Endothelial cell (in vitro differentiated cells): ENCODE data around the gene ATP6AP1. TPM values are rescaled to one million over a fixed set of nuclear protein-coding genes. Genes with fewer than 3 reads are reported as not detected.

Experiments
- DNase-seq: peaks from one replicate; pipeline ENCODE4 v3.0.0; 2021; ENCODE audit warnings: low spot score
- H3K27ac Mint-ChIP-seq: one replicate; pipeline ENCODE4 v1.8.0; 2021; ENCODE audit warnings: mixed read lengths, inconsistent platforms; ENCODE audit not compliant: unreplicated experiment
- H3K27me3 Mint-ChIP-seq: one replicate; pipeline ENCODE4 v1.8.0; 2021; ENCODE audit warnings: mild to moderate bottlenecking, moderate library complexity, mixed read lengths, inconsistent platforms; ENCODE audit not compliant: unreplicated experiment
- H3K36me3 Mint-ChIP-seq: one replicate; pipeline ENCODE4 v1.8.0; 2021; ENCODE audit warnings: mild to moderate bottlenecking, low read depth, mixed read lengths, inconsistent platforms; ENCODE audit not compliant: unreplicated experiment
- H3K4me1 Mint-ChIP-seq: one replicate; pipeline ENCODE4 v1.8.0; 2021; ENCODE audit warnings: mild to moderate bottlenecking, mixed read lengths, inconsistent platforms; ENCODE audit not compliant: unreplicated experiment
- H3K4me3 Mint-ChIP-seq: one replicate; pipeline ENCODE4 v1.8.0; 2021; ENCODE audit warnings: mild to moderate bottlenecking, mixed read lengths, inconsistent platforms; ENCODE audit not compliant: unreplicated experiment
- H3K9me3 Mint-ChIP-seq: one replicate; pipeline ENCODE4 v1.8.0; 2021; ENCODE audit warnings: mixed read lengths, inconsistent platforms; ENCODE audit not compliant: unreplicated experiment
- total RNA-seq: library from RNA; stranded (reverse); fragmentation: NEBNext Ultra II Directional; extraction: Animal tissue kit (Norgen Biotek cat#: 25700); gene quantifications from one replicate; pipeline ENCODE4 v1.2.1, GENCODE V29; 2021; ENCODE audit not compliant: unreplicated experiment
- TF ChIP-seq, protein P1 (sequence below): fragments of 200-600 bp; sonication (generic); IDR thresholded peaks from one replicate; pipeline ENCODE4 v1.5.0; 2021; ENCODE audit warnings: antibody characterized with exemption; ENCODE audit not compliant: unreplicated experiment

Gene ATP6AP1
- total RNA-seq, 1 donor from 2014 or later, result 100 TPM

DNA sequence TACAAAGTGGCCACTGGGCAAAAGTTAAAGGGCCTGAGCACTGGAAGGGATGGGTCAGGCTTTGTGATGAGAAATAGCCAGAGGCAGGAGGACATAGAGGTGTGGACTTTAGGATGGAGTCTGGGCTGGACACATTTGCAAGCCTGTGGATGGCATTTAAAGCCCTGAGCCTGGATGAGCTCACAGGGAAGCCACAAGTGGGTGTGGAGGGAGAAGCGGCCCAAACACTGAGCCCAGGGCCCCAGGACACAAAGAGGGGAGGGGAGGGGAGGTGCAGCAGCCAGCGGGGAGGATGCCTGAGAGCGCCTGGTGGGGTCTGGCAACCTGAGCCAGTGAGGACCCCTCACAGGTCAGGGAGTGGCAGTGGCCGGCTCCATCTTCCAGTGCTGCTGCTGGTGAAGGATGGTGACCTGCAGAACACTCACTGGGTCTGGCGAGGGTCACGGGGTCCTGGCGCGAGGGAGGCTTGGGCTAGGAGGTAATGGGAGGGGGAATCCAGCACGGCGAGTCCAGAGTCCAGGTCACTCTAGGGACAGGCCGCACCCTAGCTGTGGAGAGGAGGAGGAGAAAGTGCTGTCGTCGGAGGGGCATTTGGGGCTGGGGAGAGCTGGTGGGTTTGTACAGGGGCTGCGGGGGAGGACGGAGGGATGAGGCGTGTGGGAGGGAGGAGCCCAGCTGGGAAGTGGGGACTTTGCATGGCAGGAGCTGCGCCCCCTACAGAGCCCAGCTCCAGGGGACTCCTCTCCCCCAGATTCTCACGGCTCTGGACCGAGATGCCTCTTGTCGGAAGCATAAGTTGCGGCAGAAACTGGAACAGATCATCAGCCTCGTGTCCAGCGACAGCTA lies 43.6 kb downstream of the ATP6AP1 start:
- DNase-seq, result no peak
- no peak overlapping the region for H3K27ac Mint-ChIP-seq
- TF ChIP-seq, protein P1, sequence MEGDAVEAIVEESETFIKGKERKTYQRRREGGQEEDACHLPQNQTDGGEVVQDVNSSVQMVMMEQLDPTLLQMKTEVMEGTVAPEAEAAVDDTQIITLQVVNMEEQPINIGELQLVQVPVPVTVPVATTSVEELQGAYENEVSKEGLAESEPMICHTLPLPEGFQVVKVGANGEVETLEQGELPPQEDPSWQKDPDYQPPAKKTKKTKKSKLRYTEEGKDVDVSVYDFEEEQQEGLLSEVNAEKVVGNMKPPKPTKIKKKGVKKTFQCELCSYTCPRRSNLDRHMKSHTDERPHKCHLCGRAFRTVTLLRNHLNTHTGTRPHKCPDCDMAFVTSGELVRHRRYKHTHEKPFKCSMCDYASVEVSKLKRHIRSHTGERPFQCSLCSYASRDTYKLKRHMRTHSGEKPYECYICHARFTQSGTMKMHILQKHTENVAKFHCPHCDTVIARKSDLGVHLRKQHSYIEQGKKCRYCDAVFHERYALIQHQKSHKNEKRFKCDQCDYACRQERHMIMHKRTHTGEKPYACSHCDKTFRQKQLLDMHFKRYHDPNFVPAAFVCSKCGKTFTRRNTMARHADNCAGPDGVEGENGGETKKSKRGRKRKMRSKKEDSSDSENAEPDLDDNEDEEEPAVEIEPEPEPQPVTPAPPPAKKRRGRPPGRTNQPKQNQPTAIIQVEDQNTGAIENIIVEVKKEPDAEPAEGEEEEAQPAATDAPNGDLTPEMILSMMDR, result no peak
- H3K27me3 Mint-ChIP-seq, result peaks cover 3% of the 10 kb centered on the region
- H3K4me1 Mint-ChIP-seq, result no peaks in the 10 kb centered on the region
- H3K4me3 Mint-ChIP-seq, result no peak overlapping the region
- H3K9me3 Mint-ChIP-seq, result no peaks in the 10 kb centered on the region
- peaks cover 4% of the 10 kb centered on the region for H3K36me3 Mint-ChIP-seq

DNA sequence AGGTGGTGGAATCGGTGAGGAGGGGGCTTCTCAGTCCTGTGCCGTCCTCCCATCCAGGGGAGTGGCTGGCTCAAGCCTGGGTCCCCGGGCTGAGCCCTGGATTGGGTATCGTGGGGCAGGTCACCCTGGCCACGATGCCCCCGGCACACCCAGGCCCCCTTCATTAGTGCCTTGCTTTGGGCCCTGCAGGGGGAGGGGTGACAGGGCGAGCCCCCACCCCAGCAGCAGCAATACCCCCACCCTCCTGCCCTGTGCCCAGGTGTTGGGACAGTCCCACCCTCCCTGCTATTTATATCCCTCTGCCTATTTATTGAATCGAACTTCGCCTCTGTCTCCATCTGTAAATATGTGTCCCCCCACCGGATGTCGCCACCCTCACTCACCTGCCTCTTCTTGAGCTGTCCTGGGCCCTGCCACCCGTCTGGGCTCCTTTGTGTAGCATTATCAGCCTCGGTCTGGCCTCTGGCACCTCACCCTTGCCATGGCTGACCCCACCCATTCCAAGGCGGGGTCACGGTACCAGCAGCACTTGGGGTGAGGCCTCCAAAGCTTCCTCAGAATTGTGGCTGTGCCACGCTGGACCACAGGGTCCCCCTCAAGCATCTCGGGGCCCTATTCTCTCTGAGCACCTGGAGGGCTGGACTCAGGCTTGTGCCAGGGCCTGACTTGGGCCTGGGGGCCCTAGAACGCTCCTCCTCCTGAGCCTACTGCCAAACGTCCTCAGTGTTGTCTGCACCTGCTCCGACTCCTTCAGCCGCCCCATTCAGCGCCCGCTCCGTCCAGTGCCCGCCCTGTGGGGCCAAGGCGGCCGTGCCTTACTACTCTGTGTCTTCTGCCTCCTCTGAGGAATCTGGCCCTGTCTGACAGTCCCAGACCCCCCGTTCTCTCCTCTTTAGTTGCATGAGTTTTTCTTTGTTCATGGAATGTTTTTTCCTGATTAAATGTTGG lies 44.5 kb downstream of the ATP6AP1 start:
- no peak for DNase-seq
- Mint-ChIP-seq H3K4me3 (no peak overlapping the region), H3K4me1 (no peaks in the 10 kb centered on the region), H3K36me3 (peaks cover 4% of the 10 kb centered on the region), H3K27me3 (peaks cover 3% of the 10 kb centered on the region), H3K9me3 (no peaks in the 10 kb centered on the region), H3K27ac (no peak overlapping the region)
- TF ChIP-seq, protein P1, result no peak

DNA sequence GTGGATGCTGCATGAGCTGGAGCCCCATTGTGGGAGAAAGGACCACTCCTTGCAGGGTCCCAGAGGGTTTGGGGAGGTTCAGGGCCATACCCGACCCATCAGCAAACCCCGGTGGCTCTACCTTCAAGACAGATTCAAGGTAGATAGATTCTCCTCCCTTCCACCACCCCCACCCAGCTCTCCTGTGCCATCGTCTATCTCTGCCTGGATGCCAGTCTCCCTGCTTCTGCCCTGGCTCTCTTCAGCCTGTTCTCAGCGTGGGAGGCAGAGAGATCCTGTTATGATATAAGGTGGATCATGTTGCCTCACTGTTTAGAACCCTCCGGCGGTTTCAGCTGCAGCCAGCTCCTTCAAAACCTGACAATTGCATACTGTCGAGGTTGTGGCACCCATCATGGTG lies 45.2 kb downstream of the ATP6AP1 start:
- peaks cover 4% of the 10 kb centered on the region for H3K36me3 Mint-ChIP-seq
- no peak for DNase-seq
- no peaks in the 10 kb centered on the region for H3K4me1 Mint-ChIP-seq
- no peak overlapping the region for H3K4me3 Mint-ChIP-seq
- peaks cover 3% of the 10 kb centered on the region for H3K27me3 Mint-ChIP-seq
- TF ChIP-seq, protein P1, result no peak
- H3K27ac Mint-ChIP-seq, result no peak overlapping the region
- no peaks in the 10 kb centered on the region for H3K9me3 Mint-ChIP-seq

DNA sequence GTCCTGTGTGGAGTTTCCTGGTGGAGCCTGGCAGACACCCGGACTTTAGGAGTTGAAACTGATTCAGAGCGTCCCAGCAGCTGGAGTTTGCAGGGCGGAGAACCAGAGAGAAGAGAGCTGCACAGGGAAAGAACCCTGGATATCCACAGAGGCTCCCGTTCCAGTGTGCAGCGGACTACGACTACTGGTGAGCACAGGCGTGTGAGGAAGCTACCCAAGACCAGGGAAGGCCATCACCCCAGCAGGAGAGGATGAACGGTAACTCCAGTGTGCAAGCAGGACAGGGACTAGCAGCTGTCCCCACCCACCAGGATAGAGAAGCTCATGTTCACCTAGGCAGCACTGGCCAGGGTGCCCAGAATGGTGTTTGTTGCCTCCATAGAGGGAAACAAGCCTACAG lies 48.3 kb downstream of the ATP6AP1 start:
- DNase-seq, result no peak
- Mint-ChIP-seq H3K9me3 (no peaks in the 10 kb centered on the region), H3K36me3 (peaks cover 4% of the 10 kb centered on the region), H3K27me3 (peaks cover 2% of the 10 kb centered on the region), H3K27ac (no peak overlapping the region), H3K4me3 (no peak overlapping the region), H3K4me1 (no peaks in the 10 kb centered on the region)
- TF ChIP-seq, protein P1, result no peak
